ENCODE data around the gene VN1R5.

GRCh38 chr1:247270003-247270402 lies 14.1 kb downstream of the VN1R5 start:
- TF ChIP-seq CTCF (IDR thresholded peaks at IDR 0.05; ENCODE audit: low read depth, low read length, poor library complexity, severe bottlenecking), result no peak
- TF ChIP-seq EZH2phosphoT487 (IDR thresholded peaks at IDR 0.05; ENCODE audit: borderline replicate concordance, low read length), result no peak
